ENCODE data around the gene COL26A1. TPM values are rescaled to one million over a fixed set of nuclear protein-coding genes. Genes with fewer than 3 reads are reported as not detected.

Gene COL26A1
- total RNA-seq, 1 donor from 2014 or later = 128 TPM

- peaks cover 4% of the 10 kb centered on the region for H3K9me3 Mint-ChIP-seq (ENCODE audit: unreplicated experiment)
- TF ChIP-seq, protein P1, sequence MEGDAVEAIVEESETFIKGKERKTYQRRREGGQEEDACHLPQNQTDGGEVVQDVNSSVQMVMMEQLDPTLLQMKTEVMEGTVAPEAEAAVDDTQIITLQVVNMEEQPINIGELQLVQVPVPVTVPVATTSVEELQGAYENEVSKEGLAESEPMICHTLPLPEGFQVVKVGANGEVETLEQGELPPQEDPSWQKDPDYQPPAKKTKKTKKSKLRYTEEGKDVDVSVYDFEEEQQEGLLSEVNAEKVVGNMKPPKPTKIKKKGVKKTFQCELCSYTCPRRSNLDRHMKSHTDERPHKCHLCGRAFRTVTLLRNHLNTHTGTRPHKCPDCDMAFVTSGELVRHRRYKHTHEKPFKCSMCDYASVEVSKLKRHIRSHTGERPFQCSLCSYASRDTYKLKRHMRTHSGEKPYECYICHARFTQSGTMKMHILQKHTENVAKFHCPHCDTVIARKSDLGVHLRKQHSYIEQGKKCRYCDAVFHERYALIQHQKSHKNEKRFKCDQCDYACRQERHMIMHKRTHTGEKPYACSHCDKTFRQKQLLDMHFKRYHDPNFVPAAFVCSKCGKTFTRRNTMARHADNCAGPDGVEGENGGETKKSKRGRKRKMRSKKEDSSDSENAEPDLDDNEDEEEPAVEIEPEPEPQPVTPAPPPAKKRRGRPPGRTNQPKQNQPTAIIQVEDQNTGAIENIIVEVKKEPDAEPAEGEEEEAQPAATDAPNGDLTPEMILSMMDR (IDR thresholded peaks at IDR 0.05) = no peak
- H3K27ac Mint-ChIP-seq (ENCODE audit: unreplicated experiment) = no peak overlapping the region
- no peak overlapping the region for H3K4me3 Mint-ChIP-seq (ENCODE audit: unreplicated experiment)
- DNase-seq (ENCODE audit: extremely low spot score, unreplicated experiment) = no peak
- H3K4me1 Mint-ChIP-seq (ENCODE audit: unreplicated experiment) = peaks cover 8% of the 10 kb centered on the region
- H3K27me3 Mint-ChIP-seq (ENCODE audit: unreplicated experiment) = peaks cover 12% of the 10 kb centered on the region
- H3K36me3 Mint-ChIP-seq (ENCODE audit: unreplicated experiment) = no peaks in the 10 kb centered on the region
Observed at GRCh38 chr7:101595766-101596537, 233.3 kb downstream of the COL26A1 start.

GRCh38 chr7:101596898-101597297 is 234.2 kb downstream of the COL26A1 start:
- Mint-ChIP-seq H3K27me3 (ENCODE audit: unreplicated experiment) (peaks cover 12% of the 10 kb centered on the region), H3K4me3 (ENCODE audit: unreplicated experiment) (no peak overlapping the region), H3K27ac (ENCODE audit: unreplicated experiment) (no peak overlapping the region), H3K4me1 (ENCODE audit: unreplicated experiment) (peaks cover 8% of the 10 kb centered on the region), H3K9me3 (ENCODE audit: unreplicated experiment) (peaks cover 4% of the 10 kb centered on the region), H3K36me3 (ENCODE audit: unreplicated experiment) (no peaks in the 10 kb centered on the region)
- no peak for DNase-seq (ENCODE audit: extremely low spot score, unreplicated experiment)
- TF ChIP-seq, protein P1 (IDR thresholded peaks at IDR 0.05) = no peak

GRCh38 chr7:101597941-101598340 is 235.3 kb downstream of the COL26A1 start:
- no peak for DNase-seq (ENCODE audit: extremely low spot score, unreplicated experiment)
- Mint-ChIP-seq H3K4me3 (ENCODE audit: unreplicated experiment) (no peak overlapping the region), H3K36me3 (ENCODE audit: unreplicated experiment) (no peaks in the 10 kb centered on the region), H3K27ac (ENCODE audit: unreplicated experiment) (no peak overlapping the region), H3K9me3 (ENCODE audit: unreplicated experiment) (peaks cover 4% of the 10 kb centered on the region), H3K4me1 (ENCODE audit: unreplicated experiment) (peaks cover 15% of the 10 kb centered on the region), H3K27me3 (ENCODE audit: unreplicated experiment) (peaks cover 12% of the 10 kb centered on the region)
- TF ChIP-seq, protein P1 (IDR thresholded peaks at IDR 0.05) = no peak

DNA sequence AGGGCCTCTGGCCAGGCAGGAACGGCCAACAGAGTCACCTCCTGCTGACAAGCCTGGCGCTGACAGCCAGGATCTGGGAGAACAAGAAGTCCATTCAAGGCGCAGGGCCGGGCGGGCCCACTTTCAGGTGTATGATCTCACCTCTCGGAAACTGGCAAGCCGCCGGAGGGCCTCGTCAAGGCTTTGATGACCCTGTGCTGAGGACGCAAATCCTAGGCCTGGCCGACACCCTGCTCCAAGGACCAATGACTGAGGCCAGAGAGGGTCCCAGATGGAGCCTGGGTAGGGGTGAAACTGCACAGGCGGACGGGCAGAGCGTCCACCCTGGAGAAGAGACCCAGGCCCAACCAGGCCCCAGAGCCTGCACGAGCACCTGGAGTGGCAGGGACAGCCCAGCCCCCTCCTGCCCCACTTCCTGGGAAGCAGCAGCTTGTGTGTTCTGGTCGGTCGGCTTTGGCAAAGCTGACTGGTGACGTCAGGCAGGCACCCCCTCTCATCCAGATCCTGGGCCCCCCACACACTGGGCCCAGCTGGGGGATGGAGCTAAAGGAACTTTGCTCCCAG is 235.8 kb downstream of the COL26A1 start:
- Mint-ChIP-seq H3K9me3 (ENCODE audit: unreplicated experiment) (peaks cover 4% of the 10 kb centered on the region), H3K4me3 (ENCODE audit: unreplicated experiment) (no peak overlapping the region), H3K27me3 (ENCODE audit: unreplicated experiment) (peaks cover 12% of the 10 kb centered on the region), H3K27ac (ENCODE audit: unreplicated experiment) (no peak overlapping the region), H3K36me3 (ENCODE audit: unreplicated experiment) (no peaks in the 10 kb centered on the region), H3K4me1 (ENCODE audit: unreplicated experiment) (peaks cover 15% of the 10 kb centered on the region)
- no peak for DNase-seq (ENCODE audit: extremely low spot score, unreplicated experiment)
- TF ChIP-seq, protein P1 (IDR thresholded peaks at IDR 0.05) = no peak

DNA sequence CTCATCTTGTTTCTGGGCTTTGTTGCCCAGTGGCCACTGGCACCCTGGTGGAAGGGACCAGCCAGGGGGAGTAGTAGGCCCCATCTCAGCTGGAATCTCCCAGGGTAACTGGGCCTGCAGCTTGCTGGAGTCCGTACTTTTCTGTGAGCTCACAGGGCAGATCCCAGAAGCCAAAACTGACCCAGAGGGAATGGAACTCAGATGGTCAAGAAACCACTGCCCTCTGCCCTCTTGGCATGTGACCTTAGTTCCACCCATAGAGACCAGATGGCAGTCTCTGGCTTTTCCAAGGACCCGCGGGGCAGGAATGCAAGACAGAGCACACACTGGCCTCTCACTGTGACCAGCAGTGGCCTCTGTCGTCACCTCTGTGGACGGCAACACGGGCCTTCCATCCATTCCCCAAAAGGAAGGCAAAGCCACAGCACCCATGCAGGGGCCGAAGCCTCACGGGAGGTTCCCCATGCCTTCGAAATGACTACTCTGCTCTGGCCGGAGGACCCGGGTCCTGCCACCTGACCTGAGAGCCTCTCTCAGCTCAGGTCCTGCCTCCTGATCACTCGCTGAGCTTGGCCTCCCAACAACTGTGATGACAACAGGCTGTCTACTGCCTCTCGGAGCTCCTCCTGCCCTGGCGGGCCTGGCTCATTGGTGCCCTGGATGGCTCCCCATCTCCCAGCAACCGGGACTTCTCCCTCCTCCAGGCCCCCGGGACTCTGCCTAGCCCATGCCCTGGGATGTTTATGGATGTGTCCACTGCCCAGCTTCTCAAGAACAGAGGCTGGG is 236.5 kb downstream of the COL26A1 start:
- H3K4me1 Mint-ChIP-seq (ENCODE audit: unreplicated experiment) = peaks cover 15% of the 10 kb centered on the region
- no peaks in the 10 kb centered on the region for H3K36me3 Mint-ChIP-seq (ENCODE audit: unreplicated experiment)
- TF ChIP-seq, protein P1 (IDR thresholded peaks at IDR 0.05) = no peak
- H3K9me3 Mint-ChIP-seq (ENCODE audit: unreplicated experiment) = peaks cover 4% of the 10 kb centered on the region
- H3K4me3 Mint-ChIP-seq (ENCODE audit: unreplicated experiment) = no peak overlapping the region
- no peak for DNase-seq (ENCODE audit: extremely low spot score, unreplicated experiment)
- H3K27ac Mint-ChIP-seq (ENCODE audit: unreplicated experiment) = no peak overlapping the region
- peaks cover 12% of the 10 kb centered on the region for H3K27me3 Mint-ChIP-seq (ENCODE audit: unreplicated experiment)

Measured in osteocyte (in vitro differentiated cells).